Endothelial cell of umbilical vein (primary cell): ENCODE measurements around the gene SNW1. TPM values are rescaled to one million over a fixed set of nuclear protein-coding genes. Genes with fewer than 3 reads are reported as not detected.

ENCODE experiments used
- BruUV-seq: library from RNA; stranded (reverse); fragments of 400-500 nt; replicated peaks from 2 replicates; lab custom pipeline; 2021; lab: Mats Ljungman, UMichigan
- CTCF ChIA-PET: fragments of 300-600, 350-600 bp; sonication (Branson Sonifier 250); formaldehyde crosslinking; loops from one replicate; lab custom pipeline; 2021; ENCODE audit warnings: antibody characterized with exemption, inconsistent platforms; lab: Charles Lee
- POLR2A ChIA-PET: fragments of 300-600, 350-600 bp; sonication (Branson Sonifier 250); formaldehyde crosslinking; loops from one replicate; lab custom pipeline; 2021; ENCODE audit warnings: antibody characterized with exemption, inconsistent platforms; lab: Charles Lee
- DNase-seq: peaks from one replicate; pipeline ENCODE4 v3.0.0-alpha.2; 2011; ENCODE audit warnings: low read depth, low spot score
- FAIRE-seq: peaks from 2 replicates; lab custom pipeline; 2011; peaks lifted over from hg19 to GRCh38; lab: Jason Lieb, UNC
- H2AFZ ChIP-seq: 2 replicates; pipeline ENCODE4 v1.6.0; 2012; ENCODE audit warnings: low read depth, low read length, control low read depth, inconsistent platforms
- H3K27ac ChIP-seq: 2 replicates; pipeline ENCODE4 v1.5.1; 2011; ENCODE audit warnings: low read depth, mild to moderate bottlenecking, control low read depth, low read length, moderate library complexity; ENCODE audit not compliant: insufficient read depth
- H3K27me3 ChIP-seq, 2 experiments: 2 replicates each; pipeline versions ENCODE4 v1.6.0 to v1.6.1; 2011; ENCODE audit warnings: low read length in 2 of 2, mixed read lengths in 1 of 2; ENCODE audit not compliant: control insufficient read depth in 2 of 2, insufficient read depth in 2 of 2
- H3K36me3 ChIP-seq, 2 experiments: 2 replicates in 1 of 2; 3 replicates in 1 of 2; pipeline ENCODE4 v1.5.1; 2011; ENCODE audit warnings: low read length in 2 of 2, mild to moderate bottlenecking in 1 of 2, moderate library complexity in 1 of 2; ENCODE audit not compliant: control insufficient read depth in 2 of 2, insufficient read depth in 2 of 2; ENCODE audit errors: extremely low read depth in 1 of 2
- H3K4me1 ChIP-seq: 3 replicates; pipeline ENCODE4 v1.5.1; 2011; ENCODE audit warnings: mild to moderate bottlenecking, low read length; ENCODE audit not compliant: control insufficient read depth, insufficient read depth; ENCODE audit errors: extremely low read depth
- H3K4me2 ChIP-seq: 2 replicates; pipeline ENCODE4 v1.6.1; 2011; ENCODE audit warnings: low read length, control low read depth, mixed read lengths; ENCODE audit not compliant: insufficient read depth
- H3K4me3 ChIP-seq, 3 experiments: fragments of 200-600 bp in 1 of 3; sonication (generic), shearing (Covaris generic) in 1 of 3; replicated peaks in 1 of 3; 2 replicates each; pipeline ENCODE4 v1.5.1; 2011 to 2016; ENCODE audit warnings: control low read depth in 3 of 3, low read length in 3 of 3, mild to moderate bottlenecking in 2 of 3, inconsistent platforms in 1 of 3, low read depth in 1 of 3, moderate library complexity in 1 of 3; ENCODE audit not compliant: insufficient read depth in 1 of 3
- H3K79me2 ChIP-seq: 2 replicates; pipeline ENCODE4 v1.6.0; 2012; ENCODE audit warnings: low read length, inconsistent platforms; ENCODE audit not compliant: control insufficient read depth, insufficient read depth
- H3K9ac ChIP-seq: replicated peaks from 2 replicates; pipeline ENCODE3; 2011; ENCODE audit warnings: low read length, control low read depth; ENCODE audit not compliant: insufficient read depth; ENCODE audit errors: extremely low read depth
- H3K9me1 ChIP-seq: replicated peaks from 3 replicates; pipeline ENCODE4 v1.6.0; 2011; ENCODE audit warnings: mild to moderate bottlenecking, low read length; ENCODE audit not compliant: control insufficient read depth, insufficient read depth; ENCODE audit errors: extremely low read depth
- H3K9me3 ChIP-seq: replicated peaks from 2 replicates; pipeline ENCODE4 v1.5.1; 2012; ENCODE audit warnings: low read length, inconsistent platforms; ENCODE audit not compliant: control insufficient read depth, insufficient read depth
- H4K20me1 ChIP-seq: replicated peaks from 2 replicates; pipeline ENCODE3; 2011; ENCODE audit warnings: mild to moderate bottlenecking, low read length; ENCODE audit not compliant: control insufficient read depth, insufficient read depth; ENCODE audit errors: extremely low read depth
- CTCF ChIP-seq, 2 donors: IDR thresholded peaks; 1 replicate in 1 of 2; 2 replicates in 1 of 2; pipeline ENCODE4 v1.5.1; 2011; ENCODE audit warnings: low read length in 2 of 2, mild to moderate bottlenecking in 2 of 2, moderate library complexity in 2 of 2, control low read depth in 1 of 2, inconsistent platforms in 1 of 2, low read depth in 1 of 2; ENCODE audit not compliant: insufficient read depth in 1 of 2; ENCODE audit errors: extremely low read depth in 1 of 2
- EZH2 ChIP-seq: IDR thresholded peaks from 2 replicates; pipeline ENCODE4 v1.6.1; 2012; ENCODE audit warnings: borderline replicate concordance, low read depth, mild to moderate bottlenecking, moderate library complexity, low read length, inconsistent platforms; ENCODE audit not compliant: severe bottlenecking
- FOS ChIP-seq: IDR thresholded peaks from 2 replicates; pipeline ENCODE4 v1.6.1; 2011; ENCODE audit warnings: mild to moderate bottlenecking, low read length, moderate library complexity, borderline replicate concordance; ENCODE audit not compliant: insufficient read depth
- GATA2 ChIP-seq: IDR thresholded peaks from 2 replicates; pipeline ENCODE4 v1.7.0; 2011; ENCODE audit warnings: low read depth, mild to moderate bottlenecking, moderate library complexity, mixed read lengths, low read length; ENCODE audit not compliant: insufficient read length, insufficient read depth
- JUN ChIP-seq: IDR thresholded peaks from 2 replicates; pipeline ENCODE4 v1.6.1; 2011; ENCODE audit warnings: borderline replicate concordance, low read depth; ENCODE audit not compliant: insufficient read length, insufficient read depth
- MAX ChIP-seq: IDR thresholded peaks from 2 replicates; pipeline ENCODE4 v1.6.1; 2011; ENCODE audit not compliant: insufficient read depth, insufficient read length
- MYC ChIP-seq: IDR thresholded peaks from one replicate; pipeline ENCODE4 v1.6.1; 2011; ENCODE audit warnings: mild to moderate bottlenecking, low read depth, low read length
- POLR2A ChIP-seq: IDR thresholded peaks from 2 replicates; pipeline ENCODE4 v1.6.1; 2012; ENCODE audit warnings: low read depth, mild to moderate bottlenecking, control low read depth, low read length
- POLR2AphosphoS5 ChIP-seq: IDR thresholded peaks from 2 replicates; pipeline ENCODE4 v1.6.1; 2012; ENCODE audit warnings: low read depth, mild to moderate bottlenecking, control low read depth, low read length, moderate library complexity; ENCODE audit not compliant: insufficient read depth
- dilution Hi-C: fragments of 300-500 bp; cut with MboI; formaldehyde crosslinking; loops from one replicate; pipeline ENCODE4 v1.15.0; 2019; ENCODE audit warnings: low sequenced_read_pairs; ENCODE audit not compliant: extremely low pct_ligation_motif_present
- intact Hi-C: fragments of 100-400 bp; cut with micrococcal nuclease; formaldehyde crosslinking; loops from one replicate; pipeline ENCODE4 v1.10.0; 2022
- polyA plus RNA-seq, 4 experiments: library from polyadenylated mRNA; depleted of rRNA in 3 of 4; stranded (reverse) in 3 of 4; unstranded in 1 of 4; fragments of >200 nt; gene quantifications; 2 replicates each; pipeline versions ENCODE4 v1.2.1 to v1.2.3, GENCODE V29; 2011 to 2012; ENCODE audit warnings: missing spikeins in 1 of 4
- total RNA-seq: library from RNA; stranded (reverse); gene quantifications from 2 replicates; pipeline ENCODE4 v1.2.3, GENCODE V29; 2021

Gene SNW1
- total and polyA plus RNA-seq, 2 donors (not counting 3 experiments of a cell fraction or from before 2014, with no cell fraction given), result 14.3 to 104 TPM

GRCh38 chr14:77674931-77675330 is 86.0 kb downstream of the SNW1 start:
- Histone ChIP-seq H3K27ac (no peak overlapping the region), H3K4me1 (no peaks in the 10 kb centered on the region), H3K36me3 (peaks cover 11% of the 10 kb centered on the region in 2 experiments), H3K4me3 (no peak overlapping the region), H2AFZ (no peak overlapping the region), H3K9ac (no peak overlapping the region), H3K79me2 (no peaks in the 10 kb centered on the region), H3K4me2 (no peak overlapping the region), H3K27me3 (no peaks in the 10 kb centered on the region), H3K9me1 (no peaks in the 10 kb centered on the region), H3K9me3 (no peaks in the 10 kb centered on the region), H4K20me1 (no peaks in the 10 kb centered on the region)
- DNase-seq, result no peak
- CTCF ChIA-PET, result no interaction called here
- dilution Hi-C loops (no loop called here), intact Hi-C loops (no loop called here)
- BruUV-seq, result no TSS peak
- POLR2A ChIA-PET, result no interaction called here
- no peak for FAIRE-seq
- TF ChIP-seq FOS (no peak), GATA2 (no peak), POLR2AphosphoS5 (no peak), JUN (no peak), MYC (no peak), MAX (no peak), EZH2 (no peak), CTCF (IDR thresholded peaks at IDR 0.05; ENCODE audit: extremely low read depth in 1 of 2, insufficient read depth in 1 of 2, low read depth in 1 of 2, low read length in 2 of 2) (no peak), POLR2A (no peak)
